Endothelial cell of umbilical vein (primary cell): ENCODE measurements around the gene EPN2. TPM values are rescaled to one million over a fixed set of nuclear protein-coding genes. Genes with fewer than 3 reads are reported as not detected.

Experiments used
- BruUV-seq: library from RNA; stranded (reverse); fragments of 400-500 nt; replicated peaks from 2 replicates; lab custom pipeline; 2021; lab: Mats Ljungman, UMichigan
- CTCF ChIA-PET: fragments of 300-600, 350-600 bp; sonication (Branson Sonifier 250); formaldehyde crosslinking; loops from one replicate; lab custom pipeline; 2021; ENCODE audit warnings: antibody characterized with exemption, inconsistent platforms; lab: Charles Lee
- POLR2A ChIA-PET: fragments of 300-600, 350-600 bp; sonication (Branson Sonifier 250); formaldehyde crosslinking; loops from one replicate; lab custom pipeline; 2021; ENCODE audit warnings: antibody characterized with exemption, inconsistent platforms; lab: Charles Lee
- DNase-seq: peaks from one replicate; pipeline ENCODE4 v3.0.0-alpha.2; 2011; ENCODE audit warnings: low read depth, low spot score
- FAIRE-seq: peaks from 2 replicates; lab custom pipeline; 2011; peaks lifted over from hg19 to GRCh38; lab: Jason Lieb, UNC
- H2AFZ ChIP-seq: 2 replicates; pipeline ENCODE4 v1.6.0; 2012; ENCODE audit warnings: low read depth, low read length, control low read depth, inconsistent platforms
- H3K27ac ChIP-seq: 2 replicates; pipeline ENCODE4 v1.5.1; 2011; ENCODE audit warnings: low read depth, mild to moderate bottlenecking, control low read depth, low read length, moderate library complexity; ENCODE audit not compliant: insufficient read depth
- H3K27me3 ChIP-seq, 2 experiments: 2 replicates each; pipeline versions ENCODE4 v1.6.0 to v1.6.1; 2011; ENCODE audit warnings: low read length in 2 of 2, mixed read lengths in 1 of 2; ENCODE audit not compliant: control insufficient read depth in 2 of 2, insufficient read depth in 2 of 2
- H3K36me3 ChIP-seq, 2 experiments: 2 replicates in 1 of 2; 3 replicates in 1 of 2; pipeline ENCODE4 v1.5.1; 2011; ENCODE audit warnings: low read length in 2 of 2, mild to moderate bottlenecking in 1 of 2, moderate library complexity in 1 of 2; ENCODE audit not compliant: control insufficient read depth in 2 of 2, insufficient read depth in 2 of 2; ENCODE audit errors: extremely low read depth in 1 of 2
- H3K4me1 ChIP-seq: 3 replicates; pipeline ENCODE4 v1.5.1; 2011; ENCODE audit warnings: mild to moderate bottlenecking, low read length; ENCODE audit not compliant: control insufficient read depth, insufficient read depth; ENCODE audit errors: extremely low read depth
- H3K4me2 ChIP-seq: 2 replicates; pipeline ENCODE4 v1.6.1; 2011; ENCODE audit warnings: low read length, control low read depth, mixed read lengths; ENCODE audit not compliant: insufficient read depth
- H3K4me3 ChIP-seq, 3 experiments: fragments of 200-600 bp in 1 of 3; sonication (generic), shearing (Covaris generic) in 1 of 3; replicated peaks in 1 of 3; 2 replicates each; pipeline ENCODE4 v1.5.1; 2011 to 2016; ENCODE audit warnings: control low read depth in 3 of 3, low read length in 3 of 3, mild to moderate bottlenecking in 2 of 3, inconsistent platforms in 1 of 3, low read depth in 1 of 3, moderate library complexity in 1 of 3; ENCODE audit not compliant: insufficient read depth in 1 of 3
- H3K79me2 ChIP-seq: 2 replicates; pipeline ENCODE4 v1.6.0; 2012; ENCODE audit warnings: low read length, inconsistent platforms; ENCODE audit not compliant: control insufficient read depth, insufficient read depth
- H3K9ac ChIP-seq: replicated peaks from 2 replicates; pipeline ENCODE3; 2011; ENCODE audit warnings: low read length, control low read depth; ENCODE audit not compliant: insufficient read depth; ENCODE audit errors: extremely low read depth
- H3K9me1 ChIP-seq: replicated peaks from 3 replicates; pipeline ENCODE4 v1.6.0; 2011; ENCODE audit warnings: mild to moderate bottlenecking, low read length; ENCODE audit not compliant: control insufficient read depth, insufficient read depth; ENCODE audit errors: extremely low read depth
- H3K9me3 ChIP-seq: replicated peaks from 2 replicates; pipeline ENCODE4 v1.5.1; 2012; ENCODE audit warnings: low read length, inconsistent platforms; ENCODE audit not compliant: control insufficient read depth, insufficient read depth
- H4K20me1 ChIP-seq: replicated peaks from 2 replicates; pipeline ENCODE3; 2011; ENCODE audit warnings: mild to moderate bottlenecking, low read length; ENCODE audit not compliant: control insufficient read depth, insufficient read depth; ENCODE audit errors: extremely low read depth
- EZH2 ChIP-seq: IDR thresholded peaks from 2 replicates; pipeline ENCODE4 v1.6.1; 2012; ENCODE audit warnings: borderline replicate concordance, low read depth, mild to moderate bottlenecking, moderate library complexity, low read length, inconsistent platforms; ENCODE audit not compliant: severe bottlenecking
- FOS ChIP-seq: IDR thresholded peaks from 2 replicates; pipeline ENCODE4 v1.6.1; 2011; ENCODE audit warnings: mild to moderate bottlenecking, low read length, moderate library complexity, borderline replicate concordance; ENCODE audit not compliant: insufficient read depth
- GATA2 ChIP-seq: IDR thresholded peaks from 2 replicates; pipeline ENCODE4 v1.7.0; 2011; ENCODE audit warnings: low read depth, mild to moderate bottlenecking, moderate library complexity, mixed read lengths, low read length; ENCODE audit not compliant: insufficient read length, insufficient read depth
- JUN ChIP-seq: IDR thresholded peaks from 2 replicates; pipeline ENCODE4 v1.6.1; 2011; ENCODE audit warnings: borderline replicate concordance, low read depth; ENCODE audit not compliant: insufficient read length, insufficient read depth
- MAX ChIP-seq: IDR thresholded peaks from 2 replicates; pipeline ENCODE4 v1.6.1; 2011; ENCODE audit not compliant: insufficient read depth, insufficient read length
- MYC ChIP-seq: IDR thresholded peaks from one replicate; pipeline ENCODE4 v1.6.1; 2011; ENCODE audit warnings: mild to moderate bottlenecking, low read depth, low read length
- POLR2A ChIP-seq: IDR thresholded peaks from 2 replicates; pipeline ENCODE4 v1.6.1; 2012; ENCODE audit warnings: low read depth, mild to moderate bottlenecking, control low read depth, low read length
- POLR2AphosphoS5 ChIP-seq: IDR thresholded peaks from 2 replicates; pipeline ENCODE4 v1.6.1; 2012; ENCODE audit warnings: low read depth, mild to moderate bottlenecking, control low read depth, low read length, moderate library complexity; ENCODE audit not compliant: insufficient read depth
- dilution Hi-C: fragments of 300-500 bp; cut with MboI; formaldehyde crosslinking; loops from one replicate; pipeline ENCODE4 v1.15.0; 2019; ENCODE audit warnings: low sequenced_read_pairs; ENCODE audit not compliant: extremely low pct_ligation_motif_present
- intact Hi-C: fragments of 100-400 bp; cut with micrococcal nuclease; formaldehyde crosslinking; loops from one replicate; pipeline ENCODE4 v1.10.0; 2022
- polyA plus RNA-seq, 4 experiments: library from polyadenylated mRNA; depleted of rRNA in 3 of 4; stranded (reverse) in 3 of 4; unstranded in 1 of 4; fragments of >200 nt; gene quantifications; 2 replicates each; pipeline versions ENCODE4 v1.2.1 to v1.2.3, GENCODE V29; 2011 to 2012; ENCODE audit warnings: missing spikeins in 1 of 4
- total RNA-seq: library from RNA; stranded (reverse); gene quantifications from 2 replicates; pipeline ENCODE4 v1.2.3, GENCODE V29; 2021
- TF ChIP-seq, protein P1 (sequence below), 2 donors: IDR thresholded peaks; 1 replicate in 1 of 2; 2 replicates in 1 of 2; pipeline ENCODE4 v1.5.1; 2011; ENCODE audit warnings: low read length in 2 of 2, mild to moderate bottlenecking in 2 of 2, moderate library complexity in 2 of 2, control low read depth in 1 of 2, inconsistent platforms in 1 of 2, low read depth in 1 of 2; ENCODE audit not compliant: insufficient read depth in 1 of 2; ENCODE audit errors: extremely low read depth in 1 of 2

The EPN2 gene
- total and polyA plus RNA-seq, 2 donors (not counting 3 experiments of a cell fraction or from before 2014, with no cell fraction given) = 40.3 to 70.5 TPM

GRCh38 chr17:19330271-19330670 is 93.1 kb downstream of the EPN2 start:
- dilution Hi-C loops = no loop called here
- Histone ChIP-seq H3K9ac (no peak overlapping the region), H4K20me1 (no peaks in the 10 kb centered on the region), H3K9me3 (no peaks in the 10 kb centered on the region), H2AFZ (no peak overlapping the region), H3K79me2 (no peaks in the 10 kb centered on the region), H3K4me1 (no peaks in the 10 kb centered on the region), H3K9me1 (no peaks in the 10 kb centered on the region), H3K27me3 (no peaks in the 10 kb centered on the region), H3K27ac (no peak overlapping the region), H3K4me2 (no peak overlapping the region), H3K36me3 (peaks cover 0 to 10% of the 10 kb centered on the region in 2 experiments), H3K4me3 (no peak overlapping the region)
- ChIA-PET CTCF (interaction anchor here (1.1 kb wide), 1 partner anchor 10 kb away, joined by 3 read pairs; no protein-coding TSS in a partner anchor), POLR2A (no interaction called here)
- BruUV-seq = no TSS peak
- FAIRE-seq = no peak
- TF ChIP-seq FOS (no peak), POLR2AphosphoS5 (no peak), MYC (no peak), EZH2 (no peak), POLR2A (no peak), MAX (no peak), JUN (no peak), GATA2 (no peak)
- TF ChIP-seq, protein P1, sequence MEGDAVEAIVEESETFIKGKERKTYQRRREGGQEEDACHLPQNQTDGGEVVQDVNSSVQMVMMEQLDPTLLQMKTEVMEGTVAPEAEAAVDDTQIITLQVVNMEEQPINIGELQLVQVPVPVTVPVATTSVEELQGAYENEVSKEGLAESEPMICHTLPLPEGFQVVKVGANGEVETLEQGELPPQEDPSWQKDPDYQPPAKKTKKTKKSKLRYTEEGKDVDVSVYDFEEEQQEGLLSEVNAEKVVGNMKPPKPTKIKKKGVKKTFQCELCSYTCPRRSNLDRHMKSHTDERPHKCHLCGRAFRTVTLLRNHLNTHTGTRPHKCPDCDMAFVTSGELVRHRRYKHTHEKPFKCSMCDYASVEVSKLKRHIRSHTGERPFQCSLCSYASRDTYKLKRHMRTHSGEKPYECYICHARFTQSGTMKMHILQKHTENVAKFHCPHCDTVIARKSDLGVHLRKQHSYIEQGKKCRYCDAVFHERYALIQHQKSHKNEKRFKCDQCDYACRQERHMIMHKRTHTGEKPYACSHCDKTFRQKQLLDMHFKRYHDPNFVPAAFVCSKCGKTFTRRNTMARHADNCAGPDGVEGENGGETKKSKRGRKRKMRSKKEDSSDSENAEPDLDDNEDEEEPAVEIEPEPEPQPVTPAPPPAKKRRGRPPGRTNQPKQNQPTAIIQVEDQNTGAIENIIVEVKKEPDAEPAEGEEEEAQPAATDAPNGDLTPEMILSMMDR (IDR thresholded peaks at IDR 0.05; ENCODE audit: extremely low read depth in 1 of 2, insufficient read depth in 1 of 2, low read depth in 1 of 2, low read length in 2 of 2) = no peak
- intact Hi-C loops = no loop called here
- DNase-seq = no peak
